Activated CD8-positive, alpha-beta memory T cell treated with anti-CD3 and anti-CD28 coated beads for 1 hour (primary cell): Measurements from ENCODE around the gene CILP.

Source experiments
- DNase-seq, 2 donors: peaks; one replicate each; pipeline ENCODE4 v3.0.0-alpha.2; 2020; ENCODE audit warnings: low read depth in 1 of 2; ENCODE audit errors: extremely low read depth in 1 of 2

Gene CILP

DNA sequence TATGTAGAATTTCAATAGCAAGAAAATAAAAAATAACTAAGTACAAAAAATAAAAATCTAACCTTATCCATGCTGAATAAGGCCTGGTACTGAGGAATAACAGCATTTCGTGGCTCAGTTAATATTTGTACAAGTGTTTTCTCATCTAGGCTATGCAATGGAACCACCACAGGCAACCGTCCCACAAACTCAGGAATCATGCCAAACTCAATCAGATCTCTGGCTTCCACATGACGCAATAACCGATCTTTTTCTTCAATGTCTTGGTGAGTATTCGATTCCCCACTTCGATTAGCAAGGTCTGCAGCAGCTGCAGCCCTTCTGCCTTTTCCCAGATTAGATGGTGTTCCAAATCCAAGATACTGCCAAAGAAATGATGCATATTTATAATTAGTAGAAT, 56.6 kb downstream of the CILP start:
- no peak for DNase-seq

GRCh38 chr15:65147902-65148301, 63.4 kb downstream of the CILP start:
- no peak for DNase-seq

- no peak for DNase-seq
Observed at GRCh38 chr15:65146438-65146837, 64.8 kb downstream of the CILP start.
